Cardiac muscle cell (in vitro differentiated cells and primary cell): ENCODE data around the gene LSM8. TPM values are rescaled to one million over a fixed set of nuclear protein-coding genes. Genes with fewer than 3 reads are reported as not detected.
"Not testable (repeated sequence)": the region's sequence is repeated elsewhere in the genome, so short reads cannot be mapped to it uniquely, and the experiment has no call there.

ENCODE experiments used
- DNase-seq, 2 donors: peaks; one replicate each; pipeline versions ENCODE4 v3.0.0 to v3.0.0-alpha.2; 2010 to 2017; ENCODE audit warnings: low read depth in 1 of 2, low spot score in 1 of 2
- H3K27ac ChIP-seq: fragments of 200-600 bp; sonication (generic); 2 replicates; pipeline ENCODE4 v1.5.1; 2016
- H3K27me3 ChIP-seq: fragments of 200-600 bp; sonication (generic); 2 replicates; pipeline ENCODE4 v1.6.0; 2016; ENCODE audit warnings: control low read depth
- H3K36me3 ChIP-seq: fragments of 200-600 bp; sonication (generic); 2 replicates; pipeline ENCODE4 v1.5.1; 2016; ENCODE audit warnings: control low read depth
- H3K4me1 ChIP-seq: fragments of 200-600 bp; sonication (generic); 2 replicates; pipeline ENCODE4 v1.8.1; 2017; ENCODE audit warnings: low read depth, mild to moderate bottlenecking, mixed run types
- H3K4me3 ChIP-seq: fragments of 200-600 bp; sonication (generic); 2 replicates; pipeline ENCODE4 v1.5.1; 2016; ENCODE audit warnings: mild to moderate bottlenecking
- H3K9me3 ChIP-seq: fragments of 200-600 bp; sonication (generic); 2 replicates; pipeline ENCODE4 v1.5.1; 2017; ENCODE audit warnings: low read depth, mild to moderate bottlenecking, control low read depth
- CTCF ChIP-seq: IDR thresholded peaks from 2 replicates; pipeline ENCODE4 v1.5.1; 2012; ENCODE audit warnings: low read depth, mild to moderate bottlenecking, low read length
- polyA plus RNA-seq: library from polyadenylated mRNA; unstranded; fragments of >200 nt; fragmentation: Nextera tagmentation; extraction: Ambion mirVana; gene quantifications from 2 replicates; pipeline ENCODE4 v1.2.1, GENCODE V29; 2016
- total RNA-seq: library from RNA; depleted of rRNA; stranded (reverse); fragments of >200 nt; gene quantifications from 2 replicates; pipeline ENCODE4 v1.2.3, GENCODE V29; 2016

Gene LSM8
- total and polyA plus RNA-seq, 2 experiments from 2014 or later = 48.2 to 81.8 TPM

- no peaks in the 10 kb centered on the region for H3K27me3 ChIP-seq
- DNase-seq = no peak
- TF ChIP-seq CTCF = no peak
- H3K9me3 ChIP-seq = no peaks in the 10 kb centered on the region
- no peak overlapping the region for H3K27ac ChIP-seq
- no peak overlapping the region for H3K4me3 ChIP-seq
- no peaks in the 10 kb centered on the region for H3K36me3 ChIP-seq
- no peaks in the 10 kb centered on the region for H3K4me1 ChIP-seq
Observed at GRCh38 chr7:118239014-118239413, 55.0 kb downstream of the LSM8 start.

GRCh38 chr7:118240320-118240719, 56.4 kb downstream of the LSM8 start:
- H3K36me3 ChIP-seq, H3K27ac ChIP-seq, H3K27me3 ChIP-seq, H3K9me3 ChIP-seq, H3K4me1 ChIP-seq, H3K4me3 ChIP-seq, DNase-seq: not testable (repeated sequence)

Other genes with a start within 250 kb of the LSM8 start
- 0.80 TPM in 1 of 2 replicates, not detected in the other for gene ANKRD7, start 40.5 kb downstream of the LSM8 start, total RNA-seq
- gene ANKRD7, start 40.5 kb downstream of the LSM8 start, polyA plus RNA-seq = not detected in 2 replicates